Ishikawa (cell line): ENCODE data around the gene THAP6.

ENCODE experiments used
- CEBPB ChIP-seq: IDR thresholded peaks from 2 replicates; pipeline ENCODE4 v1.6.1; 2012
- CREB1 ChIP-seq: IDR thresholded peaks from 2 replicates; pipeline ENCODE4 v1.6.1; 2012; ENCODE audit warnings: low read depth
- EGR1 ChIP-seq: IDR thresholded peaks from 2 replicates; pipeline ENCODE4 v1.6.1; 2012
- EP300 ChIP-seq: IDR thresholded peaks from 2 replicates; pipeline ENCODE4 v1.6.1; 2012; ENCODE audit warnings: borderline replicate concordance
- FOXM1 ChIP-seq: IDR thresholded peaks from 2 replicates; pipeline ENCODE4 v1.6.1; 2012; ENCODE audit warnings: low read depth, borderline replicate concordance
- RAD21 ChIP-seq: IDR thresholded peaks from 2 replicates; pipeline ENCODE4 v1.6.1; 2012; ENCODE audit warnings: low read depth
- REST ChIP-seq: IDR thresholded peaks from 2 replicates; pipeline ENCODE4 v1.6.1; 2012; ENCODE audit warnings: low read depth, mild to moderate bottlenecking
- TAF1 ChIP-seq: IDR thresholded peaks from 2 replicates; pipeline ENCODE4 v1.6.1; 2012; ENCODE audit warnings: low read depth, mild to moderate bottlenecking
- YY1 ChIP-seq: IDR thresholded peaks from 2 replicates; pipeline ENCODE4 v1.6.1; 2012; ENCODE audit warnings: low read depth
- TF ChIP-seq, protein P1 (sequence below): IDR thresholded peaks from 2 replicates; pipeline ENCODE4 v1.6.1; 2012

DNA sequence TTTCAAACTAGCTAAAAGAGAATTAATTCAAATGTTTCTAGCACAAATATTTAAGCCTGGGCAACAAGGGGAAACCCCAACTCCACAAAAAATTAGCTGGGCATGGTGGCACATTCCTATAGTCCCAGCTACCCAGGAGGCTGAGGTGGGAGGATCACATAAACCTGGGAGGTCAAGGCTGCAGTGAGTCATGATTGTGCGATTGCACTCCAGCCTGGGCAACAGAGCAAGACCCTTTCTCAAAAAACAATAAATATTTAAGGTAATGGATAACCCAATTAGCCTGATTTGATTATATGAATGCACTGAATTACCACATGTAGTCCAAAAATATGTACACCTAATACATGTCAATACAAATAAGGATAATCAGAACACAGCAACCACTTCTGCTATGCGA lies 14.4 kb upstream of the THAP6 start:
- TF ChIP-seq YY1 (no peak), FOXM1 (no peak), REST (no peak), EP300 (no peak), CEBPB (no peak), CREB1 (no peak), RAD21 (no peak), TAF1 (no peak), EGR1 (no peak)
- TF ChIP-seq, protein P1, sequence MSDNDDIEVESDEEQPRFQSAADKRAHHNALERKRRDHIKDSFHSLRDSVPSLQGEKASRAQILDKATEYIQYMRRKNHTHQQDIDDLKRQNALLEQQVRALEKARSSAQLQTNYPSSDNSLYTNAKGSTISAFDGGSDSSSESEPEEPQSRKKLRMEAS, result no peak
